Caco-2 (cell line): ENCODE results near the gene PDZD7. TPM values are rescaled to one million over a fixed set of nuclear protein-coding genes. Genes with fewer than 3 reads are reported as not detected.

ENCODE experiments used
- BruUV-seq: library from RNA; stranded (reverse); fragments of 400-500 nt; replicated peaks from 2 replicates; lab custom pipeline; 2021; lab: Mats Ljungman, UMichigan
- CTCF ChIA-PET: fragments of 300-600 bp; sonication (Branson Sonifier 250); formaldehyde crosslinking; loops from one replicate; lab custom pipeline; 2022; ENCODE audit warnings: antibody characterized with exemption; lab: Charles Lee
- POLR2A ChIA-PET: fragments of 300-600 bp; sonication (Branson Sonifier 250); formaldehyde crosslinking; loops from one replicate; lab custom pipeline; 2022; ENCODE audit warnings: antibody characterized with exemption; lab: Charles Lee
- DNase-seq, 2 experiments: peaks; one replicate each; pipeline versions ENCODE4 v3.0.0 to v3.0.0-alpha.2; 2020 to 2022
- H3K27me3 ChIP-seq: replicated peaks from 2 replicates; pipeline ENCODE4 v1.6.0; 2011; ENCODE audit warnings: low read length; ENCODE audit not compliant: control insufficient read depth, insufficient read depth
- H3K36me3 ChIP-seq: 2 replicates; pipeline ENCODE4 v1.5.1; 2011; ENCODE audit warnings: low read length; ENCODE audit not compliant: control insufficient read depth, insufficient read depth
- H3K4me1 ChIP-seq: fragments of 250-450 bp; sonication (Bioruptor Pico); 2 replicates; pipeline ENCODE4 v1.5.1; 2020; ENCODE audit warnings: mild to moderate bottlenecking
- H3K4me3 ChIP-seq: 2 replicates; pipeline ENCODE4 v1.5.1; 2011; ENCODE audit warnings: low read depth, mild to moderate bottlenecking, control low read depth, low read length
- H3K9me3 ChIP-seq: fragments of 250-450 bp; sonication (Bioruptor Pico); 2 replicates; pipeline ENCODE4 v1.5.1; 2020; ENCODE audit warnings: mild to moderate bottlenecking, moderate library complexity
- H3K27ac Mint-ChIP-seq: one replicate; pipeline ENCODE4 v1.8.0; 2022; ENCODE audit warnings: mixed read lengths; ENCODE audit not compliant: unreplicated experiment
- H3K27me3 Mint-ChIP-seq: one replicate; pipeline ENCODE4 v1.8.0; 2022; ENCODE audit warnings: mixed read lengths; ENCODE audit not compliant: insufficient read depth, unreplicated experiment
- H3K36me3 Mint-ChIP-seq: one replicate; pipeline ENCODE4 v1.8.0; 2022; ENCODE audit warnings: mild to moderate bottlenecking, mixed read lengths; ENCODE audit not compliant: insufficient read depth, unreplicated experiment
- H3K4me1 Mint-ChIP-seq: one replicate; pipeline ENCODE4 v1.8.0; 2022; ENCODE audit warnings: low read depth, mixed read lengths; ENCODE audit not compliant: unreplicated experiment
- H3K4me3 Mint-ChIP-seq: one replicate; pipeline ENCODE4 v1.8.0; 2022; ENCODE audit warnings: mild to moderate bottlenecking, moderate library complexity, mixed read lengths; ENCODE audit not compliant: unreplicated experiment
- H3K9me3 Mint-ChIP-seq: one replicate; pipeline ENCODE4 v1.8.0; 2022; ENCODE audit warnings: mixed read lengths; ENCODE audit not compliant: unreplicated experiment
- CTCF ChIP-seq, 2 experiments: fragments of 200-600 bp in 1 of 2; IDR thresholded peaks; 1 replicate in 1 of 2; 2 replicates in 1 of 2; pipeline versions ENCODE4 v1.5.1 to v1.8.0; 2011 to 2022; ENCODE audit warnings: antibody characterized with exemption in 1 of 2, control low read depth in 1 of 2, inconsistent platforms in 1 of 2, low read depth in 1 of 2, low read length in 1 of 2, mild to moderate bottlenecking in 1 of 2, moderate library complexity in 1 of 2; ENCODE audit not compliant: insufficient read depth in 1 of 2, severe bottlenecking in 1 of 2, unreplicated experiment in 1 of 2
- intact Hi-C: fragments of 100-400 bp; cut with micrococcal nuclease; formaldehyde crosslinking; loops from one replicate; pipeline ENCODE4 v1.10.0; 2022; ENCODE audit not compliant: unreplicated experiment
- total RNA-seq: library from RNA; stranded (reverse); gene quantifications from 2 replicates; pipeline ENCODE4 v1.2.3, GENCODE V29; 2022

PDZD7 gene
- total RNA-seq, 1 experiment from 2014 or later: 1.5 TPM

GRCh38 chr10:101042667-101043362 is 11.9 kb upstream of the PDZD7 start:
- no peaks in the 10 kb centered on the region for H3K36me3 Mint-ChIP-seq
- Histone ChIP-seq H3K4me1 (peaks cover 24% of the 10 kb centered on the region), H3K9me3 (no peaks in the 10 kb centered on the region), H3K27me3 (no peaks in the 10 kb centered on the region), H3K4me3 (peak overlapping the region; percentile 40), H3K36me3 (no peaks in the 10 kb centered on the region)
- no peaks in the 10 kb centered on the region for H3K9me3 Mint-ChIP-seq
- intact Hi-C loops: loop anchor here (1.0 kb wide), 1 partner anchor 17 kb away; no protein-coding TSS in a partner anchor
- DNase-seq: peak; percentile 98
- peak overlapping the region; percentile 92 for H3K4me3 Mint-ChIP-seq
- POLR2A ChIA-PET: interaction anchor here (0.7 to 2.1 kb wide), 9 partner anchors 8 to 161 kb away, joined by 3 to 24 read pairs (median 9); partner anchors contain the start of genes KAZALD1, PDZD7 and SFXN3
- TF ChIP-seq CTCF (IDR thresholded peaks at IDR 0.05; ENCODE audit: insufficient read depth in 1 of 2, low read depth in 1 of 2, low read length in 1 of 2, severe bottlenecking in 1 of 2, unreplicated experiment in 1 of 2): no peak
- H3K27ac Mint-ChIP-seq: peak overlapping the region; percentile 99
- H3K4me1 Mint-ChIP-seq: peaks cover 14% of the 10 kb centered on the region
- H3K27me3 Mint-ChIP-seq: no peaks in the 10 kb centered on the region
- CTCF ChIA-PET: interaction anchor here (0.6 to 3.1 kb wide), 24 partner anchors 8 to 172 kb away, joined by 3 to 47 read pairs (median 4); partner anchors contain the start of genes KAZALD1, PDZD7, SFXN3 and TLX1
- TSS peak; percentile 80 for BruUV-seq

- intact Hi-C loops: no loop called here
Measured at GRCh38 chr10:101042118-101042517, 11.2 kb upstream of the PDZD7 start.

More at GRCh38 chr10:101042118-101042517, 11.2 kb upstream of the PDZD7 start:
- BruUV-seq: no TSS peak
- H3K4me3 Mint-ChIP-seq: peak overlapping the region; percentile 92
- no peaks in the 10 kb centered on the region for H3K9me3 Mint-ChIP-seq
- H3K36me3 Mint-ChIP-seq: no peaks in the 10 kb centered on the region
- H3K4me1 Mint-ChIP-seq: peaks cover 14% of the 10 kb centered on the region
- Histone ChIP-seq H3K9me3 (no peaks in the 10 kb centered on the region), H3K27me3 (no peaks in the 10 kb centered on the region), H3K4me3 (peak overlapping the region; percentile 40), H3K36me3 (no peaks in the 10 kb centered on the region), H3K4me1 (peaks cover 24% of the 10 kb centered on the region)
- CTCF ChIA-PET: interaction anchor here (0.6 to 3.1 kb wide), 21 partner anchors 8 to 169 kb away, joined by 3 to 47 read pairs (median 6); partner anchors contain the start of genes KAZALD1, PDZD7 and SFXN3
- no peaks in the 10 kb centered on the region for H3K27me3 Mint-ChIP-seq
- POLR2A ChIA-PET: interaction anchor here (1.0 to 2.1 kb wide), 6 partner anchors 7 to 51 kb away, joined by 3 to 24 read pairs (median 8); partner anchors contain the start of genes KAZALD1, PDZD7 and SFXN3
- TF ChIP-seq CTCF (IDR thresholded peaks at IDR 0.05; ENCODE audit: insufficient read depth in 1 of 2, low read depth in 1 of 2, low read length in 1 of 2, severe bottlenecking in 1 of 2, unreplicated experiment in 1 of 2): no peak
- H3K27ac Mint-ChIP-seq: peak overlapping the region; percentile 99
- no peak for DNase-seq
